Ishikawa (cell line): ENCODE measurements around the gene BNIP5.

Experiments
- CEBPB ChIP-seq: IDR thresholded peaks from 2 replicates; pipeline ENCODE4 v1.6.1; 2012
- CREB1 ChIP-seq: IDR thresholded peaks from 2 replicates; pipeline ENCODE4 v1.6.1; 2012; ENCODE audit warnings: low read depth
- EGR1 ChIP-seq: IDR thresholded peaks from 2 replicates; pipeline ENCODE4 v1.6.1; 2012
- EP300 ChIP-seq: IDR thresholded peaks from 2 replicates; pipeline ENCODE4 v1.6.1; 2012; ENCODE audit warnings: borderline replicate concordance
- FOXM1 ChIP-seq: IDR thresholded peaks from 2 replicates; pipeline ENCODE4 v1.6.1; 2012; ENCODE audit warnings: low read depth, borderline replicate concordance
- NFIC ChIP-seq: IDR thresholded peaks from 2 replicates; pipeline ENCODE4 v1.6.1; 2012
- TAF1 ChIP-seq: IDR thresholded peaks from 2 replicates; pipeline ENCODE4 v1.6.1; 2012; ENCODE audit warnings: low read depth, mild to moderate bottlenecking
- TCF12 ChIP-seq: IDR thresholded peaks from 2 replicates; pipeline ENCODE4 v1.6.1; 2012; ENCODE audit warnings: low read depth
- TEAD4 ChIP-seq: IDR thresholded peaks from 2 replicates; pipeline ENCODE4 v1.6.1; 2012
- USF1 ChIP-seq: IDR thresholded peaks from 2 replicates; pipeline ENCODE4 v1.6.1; 2012
- YY1 ChIP-seq: IDR thresholded peaks from 2 replicates; pipeline ENCODE4 v1.6.1; 2012; ENCODE audit warnings: low read depth
- ZBTB7A ChIP-seq: IDR thresholded peaks from 2 replicates; pipeline ENCODE4 v1.6.1; 2012; ENCODE audit warnings: low read depth

DNA sequence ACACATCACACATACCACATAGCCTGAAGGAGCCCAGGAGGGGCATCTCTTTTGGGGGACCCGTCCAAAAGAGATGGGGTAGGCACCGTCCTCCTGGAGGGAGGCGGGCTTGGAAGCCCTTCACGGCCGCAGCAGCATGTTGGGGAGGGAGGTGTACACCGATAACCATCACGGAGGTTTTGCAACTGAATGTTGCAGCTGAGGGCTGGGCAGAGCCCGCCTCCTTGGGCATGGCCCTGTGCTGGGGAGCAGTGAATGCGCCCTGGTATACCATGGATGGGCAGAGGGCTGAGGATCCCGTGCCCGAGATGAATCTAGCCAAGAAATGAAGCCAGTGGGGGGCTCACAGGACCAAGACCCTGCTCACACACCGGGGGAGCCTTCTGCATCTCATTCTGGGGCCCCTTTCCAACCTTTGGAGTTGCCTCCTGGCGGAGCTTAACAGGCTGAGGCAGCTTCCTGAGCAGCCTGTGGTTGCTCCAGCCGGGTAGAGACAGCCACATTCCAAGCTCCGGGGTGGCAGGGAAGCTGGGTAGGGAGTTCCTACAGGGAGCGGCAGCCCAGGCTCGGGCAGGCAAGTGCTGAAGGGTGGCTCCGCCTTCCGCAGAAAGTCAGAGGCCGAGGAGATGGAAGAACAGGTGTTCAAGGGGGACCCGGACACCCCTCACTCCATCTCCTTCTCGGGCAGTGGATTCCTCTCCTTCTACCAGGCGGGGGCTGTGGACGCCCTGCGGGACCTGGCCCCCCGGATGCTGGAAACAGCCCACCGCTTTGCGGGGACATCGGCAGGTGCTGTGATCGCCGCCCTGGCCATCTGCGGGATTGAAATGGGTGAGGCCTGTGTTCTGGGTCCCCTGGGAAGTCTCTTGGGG lies 66.6 kb downstream of the BNIP5 start, which contains the start of gene PNPLA1:
- no peak for TF ChIP-seq ZBTB7A
- TF ChIP-seq EGR1 = no peak
- TF ChIP-seq FOXM1 = no peak
- no peak for TF ChIP-seq TCF12
- TF ChIP-seq EP300 = no peak
- no peak for TF ChIP-seq CEBPB
- TF ChIP-seq NFIC = no peak
- TF ChIP-seq CREB1 = no peak
- no peak for TF ChIP-seq TEAD4
- TF ChIP-seq YY1 = no peak
- TF ChIP-seq TAF1 = no peak
- no peak for TF ChIP-seq USF1
